Activated B cell treated with CpG ODN at 0.5 μM for 24 hours (primary cell): Measurements from ENCODE around the gene SLC47A1. TPM values are rescaled to one million over a fixed set of nuclear protein-coding genes. Genes with fewer than 3 reads are reported as not detected.

ENCODE experiments used
- ATAC-seq: fragments of 200-7000 bp; cut with Tn5 transposase; one replicate; pipeline ENCODE4 v1.10.0; 2021; ENCODE audit warnings: low read depth, mild to moderate bottlenecking, moderate library complexity
- CTCF ChIA-PET: fragments of 350-600 bp; sonication (Branson Sonifier 250); formaldehyde crosslinking; loops from one replicate; lab custom pipeline; 2021; ENCODE audit warnings: antibody characterized with exemption; lab: Charles Lee
- POLR2A ChIA-PET: fragments of 350-600 bp; sonication (Branson Sonifier 250); formaldehyde crosslinking; loops from one replicate; lab custom pipeline; 2021; ENCODE audit warnings: antibody characterized with exemption; lab: Charles Lee
- DNase-seq: peaks from one replicate; pipeline ENCODE4 v3.0.0; 2022
- H3K27ac Mint-ChIP-seq: one replicate; pipeline ENCODE4 v1.8.0; 2020; ENCODE audit warnings: mixed read lengths
- H3K27me3 Mint-ChIP-seq: one replicate; pipeline ENCODE4 v1.8.0; 2021; ENCODE audit warnings: mixed read lengths
- H3K36me3 Mint-ChIP-seq: one replicate; pipeline ENCODE4 v1.8.0; 2021; ENCODE audit warnings: low read depth, mixed read lengths
- H3K4me1 Mint-ChIP-seq: one replicate; pipeline ENCODE4 v1.8.0; 2021; ENCODE audit warnings: mixed read lengths
- H3K4me3 Mint-ChIP-seq: one replicate; pipeline ENCODE4 v1.8.0; 2020; ENCODE audit warnings: mild to moderate bottlenecking, mixed read lengths
- H3K9me3 Mint-ChIP-seq: one replicate; pipeline ENCODE4 v1.8.0; 2020; ENCODE audit warnings: mixed read lengths
- intact Hi-C: fragments of 100-400 bp; cut with micrococcal nuclease; formaldehyde crosslinking; loops from one replicate; pipeline ENCODE4 v1.15.1; 2024
- total RNA-seq: library from RNA; stranded (reverse); gene quantifications from 2 replicates; pipeline ENCODE4 v1.2.3, GENCODE V29; 2022
- TF ChIP-seq, protein P1 (sequence below): fragments of 200-600 bp; IDR thresholded peaks from one replicate; pipeline ENCODE4 v1.8.0; 2022; ENCODE audit warnings: antibody characterized with exemption, mild to moderate bottlenecking

The SLC47A1 gene
- total RNA-seq, 1 donor from 2014 or later = 0.11 TPM

DNA sequence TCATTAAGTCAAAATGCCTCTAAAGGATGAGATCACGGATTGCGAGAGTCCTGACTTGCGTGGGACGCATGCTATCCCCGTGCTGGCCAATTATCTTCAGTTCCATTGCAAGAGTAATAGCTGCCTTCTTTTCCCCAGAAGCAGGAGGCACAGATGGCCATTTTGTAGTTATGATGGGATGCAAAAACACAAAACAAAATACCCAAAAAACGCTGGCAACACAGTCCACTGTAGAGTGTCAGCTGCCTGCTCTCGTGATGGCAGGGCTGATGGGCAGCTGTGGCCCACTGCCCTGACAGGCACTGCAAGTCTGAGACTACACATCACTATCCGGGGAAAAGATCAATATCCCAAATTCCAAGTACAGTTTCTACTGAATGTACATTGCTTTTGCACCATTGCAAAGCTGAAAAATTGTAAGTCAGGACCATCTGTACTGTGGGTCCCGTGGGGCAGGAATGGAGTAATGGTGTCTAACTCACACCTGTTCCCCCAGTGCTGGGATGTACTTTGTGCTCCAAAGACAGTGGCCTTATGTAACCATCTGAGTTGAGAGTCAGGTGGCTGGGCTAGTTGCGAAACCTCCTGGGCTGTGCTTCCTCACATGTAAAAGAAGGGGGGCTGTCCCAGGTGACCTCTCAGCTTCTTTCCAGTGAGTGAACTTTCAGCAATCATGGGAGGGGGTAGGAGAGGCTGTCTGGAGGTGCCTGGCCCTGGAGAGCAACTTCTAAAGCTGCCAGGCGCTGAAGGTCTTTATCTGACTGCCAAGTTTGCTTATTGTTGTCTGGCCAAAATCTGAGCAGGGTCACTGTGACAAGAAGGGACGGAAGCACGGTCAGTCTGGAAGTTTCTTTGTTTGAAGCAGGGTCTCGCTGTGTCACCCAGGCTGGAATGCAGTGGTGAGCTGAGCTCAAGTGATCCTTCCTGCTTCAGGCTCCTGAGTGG is 4.7 kb downstream of the SLC47A1 start:
- no peaks in the 10 kb centered on the region for H3K9me3 Mint-ChIP-seq
- H3K27me3 Mint-ChIP-seq = peaks cover 28% of the 10 kb centered on the region
- DNase-seq (no peak), ATAC-seq (no peak)
- ChIA-PET POLR2A (no interaction called here), CTCF (no interaction called here)
- no peaks in the 10 kb centered on the region for H3K36me3 Mint-ChIP-seq
- intact Hi-C loops = no loop called here
- no peak overlapping the region for H3K4me3 Mint-ChIP-seq
- TF ChIP-seq, protein P1, sequence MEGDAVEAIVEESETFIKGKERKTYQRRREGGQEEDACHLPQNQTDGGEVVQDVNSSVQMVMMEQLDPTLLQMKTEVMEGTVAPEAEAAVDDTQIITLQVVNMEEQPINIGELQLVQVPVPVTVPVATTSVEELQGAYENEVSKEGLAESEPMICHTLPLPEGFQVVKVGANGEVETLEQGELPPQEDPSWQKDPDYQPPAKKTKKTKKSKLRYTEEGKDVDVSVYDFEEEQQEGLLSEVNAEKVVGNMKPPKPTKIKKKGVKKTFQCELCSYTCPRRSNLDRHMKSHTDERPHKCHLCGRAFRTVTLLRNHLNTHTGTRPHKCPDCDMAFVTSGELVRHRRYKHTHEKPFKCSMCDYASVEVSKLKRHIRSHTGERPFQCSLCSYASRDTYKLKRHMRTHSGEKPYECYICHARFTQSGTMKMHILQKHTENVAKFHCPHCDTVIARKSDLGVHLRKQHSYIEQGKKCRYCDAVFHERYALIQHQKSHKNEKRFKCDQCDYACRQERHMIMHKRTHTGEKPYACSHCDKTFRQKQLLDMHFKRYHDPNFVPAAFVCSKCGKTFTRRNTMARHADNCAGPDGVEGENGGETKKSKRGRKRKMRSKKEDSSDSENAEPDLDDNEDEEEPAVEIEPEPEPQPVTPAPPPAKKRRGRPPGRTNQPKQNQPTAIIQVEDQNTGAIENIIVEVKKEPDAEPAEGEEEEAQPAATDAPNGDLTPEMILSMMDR = no peak
- no peak overlapping the region for H3K27ac Mint-ChIP-seq
- H3K4me1 Mint-ChIP-seq = peaks cover 7% of the 10 kb centered on the region

DNA sequence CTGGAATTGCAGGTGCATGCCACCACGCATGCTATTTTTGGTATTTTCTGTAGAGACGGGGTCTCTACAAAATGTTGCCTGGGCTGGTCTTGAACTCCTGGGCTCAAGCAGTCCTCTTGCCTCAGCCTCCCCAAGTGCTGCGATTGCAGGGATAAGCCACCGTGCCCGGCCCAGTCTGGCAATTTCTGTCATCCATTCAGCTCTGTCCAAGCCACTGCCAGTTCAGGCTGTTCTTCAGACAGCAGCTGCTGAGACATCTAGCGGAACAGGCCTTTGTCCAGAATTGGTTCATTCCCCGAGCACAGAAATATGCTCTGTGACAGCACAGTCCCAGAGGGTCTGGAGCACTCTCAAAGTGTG is 5.4 kb downstream of the SLC47A1 start:
- peaks cover 6% of the 10 kb centered on the region for H3K4me1 Mint-ChIP-seq
- TF ChIP-seq, protein P1 = no peak
- no peaks in the 10 kb centered on the region for H3K9me3 Mint-ChIP-seq
- DNase-seq (no peak), ATAC-seq (no peak)
- H3K27me3 Mint-ChIP-seq = peaks cover 27% of the 10 kb centered on the region
- H3K27ac Mint-ChIP-seq = no peak overlapping the region
- intact Hi-C loops = no loop called here
- H3K36me3 Mint-ChIP-seq = no peaks in the 10 kb centered on the region
- ChIA-PET POLR2A (no interaction called here), CTCF (interaction anchor here (0.6 kb wide), 1 partner anchor 68 kb away, joined by 4 read pairs; no protein-coding TSS in a partner anchor)
- no peak overlapping the region for H3K4me3 Mint-ChIP-seq

DNA sequence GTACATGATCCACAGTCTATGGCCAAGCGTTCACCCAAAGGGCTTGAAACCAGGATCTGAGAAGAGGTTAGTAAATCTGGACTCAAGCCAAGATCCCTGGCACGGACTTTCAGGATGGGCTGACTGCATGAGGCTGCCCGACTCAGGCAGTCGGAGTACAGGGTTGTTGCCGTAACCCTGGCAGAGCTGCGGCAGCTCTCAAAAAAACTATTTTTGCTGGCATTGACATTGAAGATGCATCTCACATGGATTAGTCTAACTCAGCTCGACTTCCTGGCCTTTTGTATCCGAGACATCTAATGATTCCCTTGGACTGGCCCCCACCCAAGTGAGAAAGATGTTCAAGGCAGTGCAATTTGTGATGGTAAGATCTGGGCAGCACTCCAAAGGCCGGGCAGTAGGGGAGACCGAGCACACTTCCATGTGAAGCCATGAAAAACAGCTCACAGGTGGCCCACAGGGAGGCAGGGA is 6.2 kb downstream of the SLC47A1 start:
- H3K4me3 Mint-ChIP-seq = no peak overlapping the region
- intact Hi-C loops = no loop called here
- no peak overlapping the region for H3K27ac Mint-ChIP-seq
- H3K9me3 Mint-ChIP-seq = no peaks in the 10 kb centered on the region
- no peaks in the 10 kb centered on the region for H3K4me1 Mint-ChIP-seq
- CTCF ChIA-PET = no interaction called here
- H3K36me3 Mint-ChIP-seq = no peaks in the 10 kb centered on the region
- no peak for DNase-seq
- TF ChIP-seq, protein P1 = no peak
- no peak for ATAC-seq
- POLR2A ChIA-PET = no interaction called here
- peaks cover 20% of the 10 kb centered on the region for H3K27me3 Mint-ChIP-seq

DNA sequence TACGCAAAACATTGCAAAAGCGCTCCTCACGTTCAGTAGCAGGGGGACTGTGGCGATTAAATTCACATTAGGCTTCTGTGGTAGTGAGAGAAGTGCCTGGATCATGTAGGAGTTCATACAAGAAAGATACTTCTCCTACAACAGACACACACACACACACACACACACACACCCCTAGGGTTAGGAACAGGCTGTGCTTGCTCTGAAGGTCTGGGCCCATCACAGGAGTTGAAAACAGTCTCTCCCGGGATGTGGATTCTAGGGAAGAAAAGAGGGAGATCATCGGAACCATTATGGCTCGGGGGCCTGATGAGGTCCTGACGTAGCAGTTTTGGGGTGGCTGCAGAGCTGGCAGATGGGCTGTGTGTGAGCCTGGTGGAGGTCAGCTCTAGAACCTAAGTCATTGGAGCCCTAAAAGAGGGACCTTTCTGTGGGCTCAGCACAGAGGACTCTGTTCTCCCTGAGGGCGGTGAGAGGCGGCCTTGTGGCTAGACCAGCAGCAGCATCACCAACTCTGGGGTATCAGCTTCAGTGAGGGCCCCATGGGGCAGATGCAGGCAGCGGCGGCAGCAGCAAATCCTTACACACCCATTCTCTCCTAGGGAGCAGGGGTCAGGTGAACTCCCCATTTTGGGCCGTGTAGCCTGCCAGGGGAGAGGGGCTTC is 7.2 kb downstream of the SLC47A1 start:
- CTCF ChIA-PET = no interaction called here
- H3K36me3 Mint-ChIP-seq = no peaks in the 10 kb centered on the region
- DNase-seq (no peak), ATAC-seq (no peak)
- H3K27ac Mint-ChIP-seq = no peak overlapping the region
- no peak overlapping the region for H3K4me3 Mint-ChIP-seq
- TF ChIP-seq, protein P1 = no peak
- no peaks in the 10 kb centered on the region for H3K9me3 Mint-ChIP-seq
- no peaks in the 10 kb centered on the region for H3K4me1 Mint-ChIP-seq
- H3K27me3 Mint-ChIP-seq = peaks cover 20% of the 10 kb centered on the region
- POLR2A ChIA-PET = no interaction called here
- intact Hi-C loops = no loop called here

DNA sequence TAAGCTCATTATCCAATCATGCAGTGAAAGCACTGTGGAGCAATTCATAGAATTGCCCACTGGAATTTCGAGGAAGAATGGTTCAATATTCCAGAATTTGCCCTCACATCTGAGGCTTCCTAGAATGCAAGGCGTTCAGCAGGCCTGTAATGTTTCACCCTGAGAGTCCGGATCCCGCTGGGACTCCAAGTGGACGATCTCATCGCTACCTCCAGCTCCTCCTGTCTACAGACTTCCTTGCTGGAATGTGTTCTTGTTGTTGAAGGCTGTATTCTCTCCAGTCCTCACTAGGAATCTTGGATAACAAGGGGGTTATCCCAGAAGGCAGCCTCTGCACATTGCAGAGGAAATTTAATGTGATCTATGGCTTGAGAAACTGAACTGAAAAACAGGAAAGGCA is 7.8 kb downstream of the SLC47A1 start:
- TF ChIP-seq, protein P1 = no peak
- intact Hi-C loops = no loop called here
- ChIA-PET CTCF (no interaction called here), POLR2A (no interaction called here)
- no peaks in the 10 kb centered on the region for H3K9me3 Mint-ChIP-seq
- no peak overlapping the region for H3K27ac Mint-ChIP-seq
- no peak overlapping the region for H3K4me3 Mint-ChIP-seq
- no peak for ATAC-seq
- H3K4me1 Mint-ChIP-seq = peaks cover 2% of the 10 kb centered on the region
- no peak for DNase-seq
- H3K36me3 Mint-ChIP-seq = no peaks in the 10 kb centered on the region
- H3K27me3 Mint-ChIP-seq = peaks cover 20% of the 10 kb centered on the region
